Activated CD4-positive, alpha-beta T cell treated with anti-CD3 and anti-CD28 coated beads, Interleukin-2, amount 10 ng/mL, durations not matched to agents 7 days and 5 days (primary cell): ENCODE measurements around the gene FAM174B. TPM values are rescaled to one million over a fixed set of nuclear protein-coding genes. Genes with fewer than 3 reads are reported as not detected.

Experiments
- CTCF ChIA-PET: fragments of 350-600 bp; sonication (Branson Sonifier 250); formaldehyde crosslinking; loops from one replicate; lab custom pipeline; 2021; ENCODE audit warnings: antibody characterized with exemption; lab: Charles Lee
- POLR2A ChIA-PET: fragments of 350-600 bp; sonication (Branson Sonifier 250); formaldehyde crosslinking; loops from one replicate; lab custom pipeline; 2021; ENCODE audit warnings: antibody characterized with exemption; lab: Charles Lee
- DNase-seq: peaks from one replicate; pipeline ENCODE4 v3.0.0-alpha.2; 2020
- H3K27ac Mint-ChIP-seq: one replicate; pipeline ENCODE4 v1.8.0; 2021; ENCODE audit warnings: mild to moderate bottlenecking, moderate library complexity, mixed read lengths
- H3K27me3 Mint-ChIP-seq: one replicate; pipeline ENCODE4 v1.8.0; 2021; ENCODE audit warnings: mixed read lengths
- H3K36me3 Mint-ChIP-seq: one replicate; pipeline ENCODE4 v1.8.0; 2021; ENCODE audit warnings: low read depth, mixed read lengths
- H3K4me1 Mint-ChIP-seq: one replicate; pipeline ENCODE4 v1.8.0; 2021; ENCODE audit warnings: mixed read lengths
- H3K4me3 Mint-ChIP-seq: one replicate; pipeline ENCODE4 v1.8.0; 2021; ENCODE audit warnings: mild to moderate bottlenecking, moderate library complexity, mixed read lengths
- H3K9me3 Mint-ChIP-seq: one replicate; pipeline ENCODE4 v1.8.0; 2021; ENCODE audit warnings: mixed read lengths
- total RNA-seq, 2 experiments: library from RNA; stranded (reverse); gene quantifications; one replicate each; pipeline ENCODE4 v1.2.3, GENCODE V29; 2021

The FAM174B gene
- total RNA-seq, 2 experiments from 2014 or later: 4.8 to 6.0 TPM

GRCh38 chr15:92576597-92577200 lies 78.9 kb downstream of the FAM174B start:
- DNase-seq: no peak
- CTCF ChIA-PET: no interaction called here
- Mint-ChIP-seq H3K36me3 (no peaks in the 10 kb centered on the region), H3K9me3 (no peaks in the 10 kb centered on the region), H3K27me3 (peaks cover 10% of the 10 kb centered on the region), H3K4me1 (no peaks in the 10 kb centered on the region), H3K4me3 (no peak overlapping the region), H3K27ac (no peak overlapping the region)
- POLR2A ChIA-PET: no interaction called here

- ChIA-PET POLR2A (no interaction called here), CTCF (interaction anchor here (0.6 kb wide), 1 partner anchor 173 kb away, joined by 3 read pairs; no protein-coding TSS in a partner anchor)
- Mint-ChIP-seq H3K4me1 (no peaks in the 10 kb centered on the region), H3K27me3 (peaks cover 13% of the 10 kb centered on the region), H3K36me3 (no peaks in the 10 kb centered on the region), H3K9me3 (no peaks in the 10 kb centered on the region), H3K27ac (no peak overlapping the region), H3K4me3 (no peak overlapping the region)
- DNase-seq: no peak
Observed at GRCh38 chr15:92574566-92574965, 81.0 kb downstream of the FAM174B start.

- Mint-ChIP-seq H3K4me1 (no peaks in the 10 kb centered on the region), H3K4me3 (no peak overlapping the region), H3K27ac (no peak overlapping the region), H3K36me3 (no peaks in the 10 kb centered on the region), H3K9me3 (no peaks in the 10 kb centered on the region), H3K27me3 (peaks cover 13% of the 10 kb centered on the region)
- DNase-seq: no peak
- CTCF ChIA-PET: interaction anchor here (0.6 kb wide), 1 partner anchor 172 kb away, joined by 3 read pairs; no protein-coding TSS in a partner anchor
- POLR2A ChIA-PET: no interaction called here
Observed at GRCh38 chr15:92574161-92574560, 81.4 kb downstream of the FAM174B start.

- Mint-ChIP-seq H3K4me1 (no peaks in the 10 kb centered on the region), H3K9me3 (no peaks in the 10 kb centered on the region), H3K36me3 (no peaks in the 10 kb centered on the region), H3K4me3 (no peak overlapping the region), H3K27me3 (peaks cover 12% of the 10 kb centered on the region), H3K27ac (no peak overlapping the region)
- ChIA-PET POLR2A (no interaction called here), CTCF (no interaction called here)
- DNase-seq: no peak
Observed at GRCh38 chr15:92571824-92572223, 83.8 kb downstream of the FAM174B start.

GRCh38 chr15:92570391-92570790 lies 85.2 kb downstream of the FAM174B start:
- Mint-ChIP-seq H3K4me3 (no peak overlapping the region), H3K9me3 (no peaks in the 10 kb centered on the region), H3K36me3 (no peaks in the 10 kb centered on the region), H3K27ac (no peak overlapping the region), H3K4me1 (no peaks in the 10 kb centered on the region), H3K27me3 (peaks cover 14% of the 10 kb centered on the region)
- ChIA-PET CTCF (no interaction called here), POLR2A (no interaction called here)
- no peak for DNase-seq

GRCh38 chr15:92569778-92570177 lies 85.8 kb downstream of the FAM174B start:
- DNase-seq: no peak
- H3K9me3 Mint-ChIP-seq: no peaks in the 10 kb centered on the region
- no peaks in the 10 kb centered on the region for H3K4me1 Mint-ChIP-seq
- H3K36me3 Mint-ChIP-seq: no peaks in the 10 kb centered on the region
- H3K27ac Mint-ChIP-seq: no peak overlapping the region
- POLR2A ChIA-PET: no interaction called here
- H3K27me3 Mint-ChIP-seq: peaks cover 10% of the 10 kb centered on the region
- H3K4me3 Mint-ChIP-seq: no peak overlapping the region
- CTCF ChIA-PET: no interaction called here

Other genes starting within 250 kb of the FAM174B start
- gene CHD2, start 244.5 kb upstream of the FAM174B start, total RNA-seq: 100 to 1,000 TPM; 129 to 148 TPM